IPS DF 6.9 (cell line): ENCODE results near the gene RALB.

Source experiments
- DNase-seq: peaks from one replicate; pipeline ENCODE4 v3.0.0-alpha.2; 2013; ENCODE audit warnings: low read depth, low spot score
- H3K27ac ChIP-seq: one replicate; pipeline ENCODE4 v1.5.1; 2013; ENCODE audit warnings: low read length, control low read depth
- H3K27me3 ChIP-seq: 2 replicates; pipeline ENCODE4 v1.6.1; 2013; ENCODE audit warnings: mild to moderate bottlenecking, low read length; ENCODE audit not compliant: control insufficient read depth, insufficient read depth
- H3K36me3 ChIP-seq: 2 replicates; pipeline ENCODE4 v1.6.1; 2013; ENCODE audit warnings: low read length; ENCODE audit not compliant: control insufficient read depth, insufficient read depth
- H3K4me1 ChIP-seq: 2 replicates; pipeline ENCODE4 v1.6.1; 2013; ENCODE audit warnings: low read length; ENCODE audit not compliant: control insufficient read depth, insufficient read depth
- H3K4me3 ChIP-seq: 2 replicates; pipeline ENCODE4 v1.5.1; 2013; ENCODE audit warnings: mild to moderate bottlenecking, low read length
- H3K9me3 ChIP-seq: 2 replicates; pipeline ENCODE4 v1.6.1; 2013; ENCODE audit warnings: low read length, inconsistent platforms; ENCODE audit not compliant: control insufficient read depth, insufficient read depth
- WGBS: extraction: QIAGEN DNeasy Blood & Tissue Kit; methylation state at CpG from one replicate; pipeline ENCODE4 v1.1.7; 2013; ENCODE audit warnings: mixed read lengths, missing lambda C conversion rate; ENCODE audit not compliant: insufficient read length, insufficient coverage; 5-methylcytosine and 5-hydroxymethylcytosine counted together

RALB gene, protein sequence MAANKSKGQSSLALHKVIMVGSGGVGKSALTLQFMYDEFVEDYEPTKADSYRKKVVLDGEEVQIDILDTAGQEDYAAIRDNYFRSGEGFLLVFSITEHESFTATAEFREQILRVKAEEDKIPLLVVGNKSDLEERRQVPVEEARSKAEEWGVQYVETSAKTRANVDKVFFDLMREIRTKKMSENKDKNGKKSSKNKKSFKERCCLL

DNA sequence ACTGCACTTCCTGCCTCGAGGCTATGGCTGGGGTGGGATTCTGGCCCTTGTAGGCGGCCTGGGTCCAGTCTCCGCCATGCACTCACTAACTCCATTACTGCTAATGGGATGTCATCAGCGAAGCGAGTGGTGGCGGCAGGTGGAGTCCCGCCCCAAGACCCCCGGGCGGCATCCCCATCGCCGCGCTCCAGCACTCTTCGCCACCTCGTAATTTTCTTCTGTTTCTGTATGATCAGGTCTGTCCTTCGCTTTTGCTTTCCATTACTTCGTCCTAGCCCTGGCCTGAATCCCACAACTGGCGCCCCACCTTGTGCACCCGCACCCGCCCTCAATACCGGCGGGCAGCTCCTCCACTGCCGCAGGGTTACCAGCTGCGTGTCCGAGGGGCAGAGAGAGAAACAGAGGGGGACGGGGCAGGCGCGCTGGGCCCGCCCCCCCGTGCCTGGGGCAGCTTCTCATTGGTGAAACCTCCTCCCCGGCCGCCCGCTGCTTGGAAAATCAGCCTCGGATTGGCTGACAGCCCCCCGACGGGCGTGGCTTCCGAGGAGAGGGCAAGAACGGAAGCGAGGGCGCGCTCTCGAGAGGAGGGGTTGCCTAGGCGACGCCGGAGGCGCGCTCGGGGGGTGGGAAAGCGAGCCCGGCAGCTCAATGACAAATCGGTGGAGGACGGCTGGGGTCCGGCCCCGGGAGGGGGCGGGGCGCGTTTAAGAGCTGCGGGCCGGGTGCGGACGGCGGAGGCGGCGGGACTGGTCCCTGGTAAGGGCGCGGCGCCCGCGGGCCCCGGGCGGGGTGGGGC lies at the start of gene RALB:
RALB (plus strand) TSS at position 628 of the 796 bp plus-strand sequence. CDS start 25,813 bp downstream, outside the sequence.
- Histone ChIP-seq H3K4me3 (peak within 1 kb of the TSS; percentile 89), H3K27ac (no peak within 1 kb of the TSS), H3K27me3 (peaks cover 10% of the 10 kb centered on the region; the same call in 1 of the 2 replicates), H3K9me3 (no peaks in the 10 kb centered on the region), H3K36me3 (no peaks in the 10 kb centered on the region), H3K4me1 (0 out of 2 replicates have a peak, but pooled peaks cover 2% of the 10 kb centered on the region)
- WGBS = no CpG with 5 or more reads among the region's 71 CpGs
- DNase-seq = peak; percentile 95

DNA sequence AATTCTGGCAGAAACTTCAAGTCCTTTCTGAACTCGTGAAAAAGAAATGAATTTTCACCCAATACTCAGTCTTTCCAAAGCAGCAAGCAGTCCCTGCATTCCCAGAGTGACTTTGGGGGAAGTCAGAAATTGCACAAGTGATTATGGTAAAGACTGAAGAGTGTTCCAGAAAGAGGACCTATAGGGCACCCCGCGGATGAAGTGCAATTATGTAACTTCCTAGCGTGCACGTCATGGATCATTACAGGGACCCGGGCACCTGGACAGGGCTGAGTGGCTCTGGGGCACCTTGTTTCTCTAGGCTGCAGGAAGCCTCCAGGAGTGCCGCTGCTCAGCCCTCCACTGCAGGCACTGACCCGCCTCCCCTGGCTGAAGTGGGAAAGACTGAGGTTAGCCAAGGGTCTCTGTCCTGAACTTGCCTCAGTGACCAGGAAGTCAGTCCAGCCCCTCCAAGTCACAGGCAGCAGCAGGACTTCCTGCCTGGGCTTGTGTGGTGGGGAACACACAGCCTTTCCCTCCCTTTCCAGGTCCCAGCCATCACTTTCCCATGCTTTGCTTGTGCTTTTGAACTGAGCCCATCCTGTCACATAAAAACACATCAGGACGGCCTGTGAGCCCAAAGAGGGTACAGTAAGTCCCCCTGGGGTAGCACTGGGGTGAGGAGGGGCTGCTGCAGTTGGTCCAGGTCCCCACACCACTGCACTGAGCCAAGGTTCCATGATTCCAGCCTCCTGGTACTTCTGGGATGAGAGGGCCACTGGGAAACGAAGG lies 49.2 kb upstream of the RALB start:
- Histone ChIP-seq H3K27ac (no peak overlapping the region), H3K27me3 (no peaks in the 10 kb centered on the region), H3K36me3 (no peaks in the 10 kb centered on the region), H3K4me3 (no peak overlapping the region), H3K9me3 (no peaks in the 10 kb centered on the region), H3K4me1 (no peaks in the 10 kb centered on the region)
- WGBS = no CpG with 5 or more reads among the region's 10 CpGs
- DNase-seq = no peak

DNA sequence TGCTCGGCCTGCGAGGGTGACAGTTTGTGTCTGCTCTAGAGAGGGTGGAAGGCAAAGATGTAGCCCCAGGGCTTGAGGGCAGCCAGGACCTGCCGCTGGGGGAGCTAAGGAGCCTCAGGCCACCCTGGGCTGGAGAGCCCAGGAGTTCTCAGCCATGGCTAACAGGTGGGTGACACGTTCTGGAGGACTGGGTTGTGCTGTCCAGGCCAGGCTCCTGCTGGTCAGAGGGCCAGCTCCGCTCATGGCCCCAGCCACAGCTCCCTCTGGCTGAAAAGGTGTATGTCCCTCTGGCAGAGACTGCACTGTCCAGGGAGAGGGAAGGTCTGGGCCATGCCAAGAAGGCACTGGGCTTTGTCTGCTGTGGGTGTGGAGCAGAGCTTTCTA lies 48.6 kb upstream of the RALB start:
- no peaks in the 10 kb centered on the region for H3K9me3 ChIP-seq
- H3K27me3 ChIP-seq = no peaks in the 10 kb centered on the region
- no peak for DNase-seq
- H3K4me1 ChIP-seq = no peaks in the 10 kb centered on the region
- H3K27ac ChIP-seq = no peak overlapping the region
- WGBS = no CpG with 5 or more reads among the region's 5 CpGs
- no peak overlapping the region for H3K4me3 ChIP-seq
- H3K36me3 ChIP-seq = no peaks in the 10 kb centered on the region

DNA sequence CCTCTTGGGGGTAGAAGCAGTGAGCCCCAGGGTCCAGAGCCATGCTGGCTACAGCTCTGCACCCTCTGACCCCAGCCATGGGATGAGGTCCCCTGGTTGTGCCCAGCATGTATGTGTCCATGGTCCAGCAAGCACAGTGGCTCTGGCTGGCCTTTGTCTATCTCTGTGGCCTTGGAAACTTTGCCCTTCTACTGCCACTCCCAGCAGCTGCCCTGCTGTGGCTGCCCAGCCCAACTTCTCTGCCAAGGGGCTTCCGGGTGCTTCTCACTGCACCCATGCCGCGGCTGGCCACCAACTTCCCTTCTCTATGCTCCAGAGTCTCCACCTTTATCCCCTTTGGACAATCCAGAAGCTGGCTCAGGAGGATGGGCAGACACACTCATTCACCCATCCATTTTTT lies 48.2 kb upstream of the RALB start:
- Histone ChIP-seq H3K4me3 (no peak overlapping the region), H3K36me3 (no peaks in the 10 kb centered on the region), H3K4me1 (no peaks in the 10 kb centered on the region), H3K27me3 (no peaks in the 10 kb centered on the region), H3K27ac (no peak overlapping the region), H3K9me3 (no peaks in the 10 kb centered on the region)
- no peak for DNase-seq
- WGBS = no CpG with 5 or more reads among the region's 3 CpGs

DNA sequence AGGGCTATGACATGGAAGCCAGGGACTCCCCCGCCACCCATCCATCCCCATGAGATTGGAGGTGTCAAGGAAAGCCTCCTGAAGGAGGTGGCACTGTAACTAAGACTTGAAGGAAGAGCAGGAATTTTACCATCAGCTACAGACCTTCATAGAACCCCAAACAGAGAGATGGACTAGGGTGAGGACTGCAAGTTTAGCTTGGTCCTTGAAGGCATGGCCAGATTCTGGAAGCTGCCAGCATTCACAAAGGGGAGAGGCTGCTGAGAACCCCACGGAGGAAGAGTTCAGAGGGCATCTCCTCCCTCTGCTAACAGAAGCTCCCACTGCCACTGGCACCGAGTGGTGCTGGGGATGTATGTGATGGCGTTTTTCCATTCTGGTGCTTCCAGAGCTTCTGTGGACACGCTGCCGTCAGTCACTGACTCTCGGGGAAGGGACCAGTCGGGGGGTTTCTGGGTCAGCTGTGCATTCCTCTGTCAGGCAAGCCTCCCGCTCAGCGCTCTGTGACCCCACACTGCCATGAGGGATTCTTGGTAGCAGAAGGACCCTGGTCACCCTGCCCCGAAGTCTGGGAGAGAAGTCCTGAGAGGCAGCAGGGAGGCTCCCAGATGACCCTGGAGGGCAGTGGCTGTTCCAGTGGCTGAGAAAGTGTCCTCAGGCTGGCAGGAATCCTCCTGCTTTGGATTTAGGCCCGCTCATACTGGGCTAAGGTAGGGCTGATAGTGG lies 47.5 kb upstream of the RALB start:
- no peak overlapping the region for H3K4me3 ChIP-seq
- H3K9me3 ChIP-seq = no peaks in the 10 kb centered on the region
- no peak for DNase-seq
- no peak overlapping the region for H3K27ac ChIP-seq
- no CpG with 5 or more reads among the region's 12 CpGs for WGBS
- H3K27me3 ChIP-seq = no peaks in the 10 kb centered on the region
- H3K4me1 ChIP-seq = no peaks in the 10 kb centered on the region
- H3K36me3 ChIP-seq = no peaks in the 10 kb centered on the region

DNA sequence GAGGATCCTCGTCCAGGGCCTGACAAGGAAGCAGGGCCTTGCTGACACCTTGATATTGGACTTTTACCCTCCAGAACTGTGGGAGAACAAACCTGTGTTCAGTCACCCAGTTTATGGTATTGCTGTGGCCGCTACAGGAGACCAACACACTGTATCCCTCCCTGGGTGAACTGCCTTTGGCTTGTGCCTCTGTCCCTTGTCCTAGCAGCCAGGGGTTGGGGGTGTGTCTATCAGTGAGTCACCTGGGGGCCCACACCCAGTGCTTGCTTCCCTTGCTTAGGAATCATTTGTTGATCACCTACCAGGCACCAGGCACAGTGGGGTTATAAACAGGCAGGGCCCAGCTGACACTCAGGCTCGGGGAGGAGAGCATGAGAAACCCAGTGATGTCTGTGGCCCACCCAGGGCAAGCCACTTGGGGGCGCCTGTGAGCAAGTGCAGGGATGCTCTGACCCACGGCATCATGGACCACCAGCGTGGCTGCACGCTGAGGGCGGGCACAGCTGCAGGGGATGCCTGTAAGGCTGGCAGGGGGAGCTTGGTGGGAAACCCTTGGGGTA lies 46.5 kb upstream of the RALB start:
- Histone ChIP-seq H3K4me3 (no peak overlapping the region), H3K36me3 (no peaks in the 10 kb centered on the region), H3K9me3 (no peaks in the 10 kb centered on the region), H3K27ac (no peak overlapping the region), H3K27me3 (no peaks in the 10 kb centered on the region), H3K4me1 (no peaks in the 10 kb centered on the region)
- WGBS = no CpG with 5 or more reads among the region's 8 CpGs
- no peak for DNase-seq

DNA sequence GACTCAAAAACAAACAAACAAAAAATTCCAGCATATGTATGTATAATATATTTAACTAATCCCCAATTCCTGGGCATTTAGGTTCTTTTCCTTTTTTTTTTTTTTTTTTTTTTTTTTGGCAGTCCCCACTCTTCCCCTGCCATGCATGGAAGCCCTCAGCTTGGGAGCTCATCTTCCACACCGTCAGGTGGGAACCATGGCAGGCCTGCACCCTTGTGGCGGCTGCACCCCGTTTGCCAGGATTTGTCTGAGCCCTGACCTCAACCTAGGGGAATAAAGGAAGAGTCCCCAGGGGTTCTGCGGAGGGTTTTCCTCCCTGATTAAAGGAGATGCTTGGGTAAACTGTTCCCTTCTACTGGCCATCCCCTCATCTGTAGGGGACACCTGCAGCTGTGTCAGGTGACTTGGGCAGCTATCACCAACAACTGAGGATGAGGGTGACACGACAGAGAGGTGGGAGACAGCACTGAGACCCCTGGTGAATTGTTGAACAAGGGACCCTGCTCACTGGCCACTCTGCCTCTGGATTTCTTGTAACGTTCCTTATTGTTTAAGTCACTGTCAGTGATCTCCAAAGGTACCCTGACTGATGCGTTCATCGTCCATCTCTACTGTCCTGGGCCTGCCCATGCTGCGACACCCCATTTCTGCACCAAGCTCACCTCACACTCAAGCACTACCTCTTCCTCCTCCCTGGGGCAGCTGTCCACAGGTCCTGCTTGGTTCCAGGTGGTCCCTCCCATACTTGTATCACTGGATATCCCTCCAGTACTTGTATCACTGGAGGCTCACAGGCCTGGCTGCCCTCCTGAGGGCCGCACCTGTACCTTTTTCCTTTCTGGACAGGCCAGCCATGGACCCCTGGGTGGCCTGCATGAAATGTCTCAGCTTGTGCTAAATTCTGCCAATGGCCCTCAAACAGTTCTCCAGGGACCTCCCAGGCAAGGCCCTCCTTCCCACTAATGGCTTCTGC lies 44.0 kb upstream of the RALB start:
- H3K4me3 ChIP-seq = no peak overlapping the region
- no peak overlapping the region for H3K27ac ChIP-seq
- no peak for DNase-seq
- no CpG with 5 or more reads among the region's 10 CpGs for WGBS
- H3K9me3 ChIP-seq = no peaks in the 10 kb centered on the region
- H3K36me3 ChIP-seq = no peaks in the 10 kb centered on the region
- no peaks in the 10 kb centered on the region for H3K27me3 ChIP-seq
- no peaks in the 10 kb centered on the region for H3K4me1 ChIP-seq

DNA sequence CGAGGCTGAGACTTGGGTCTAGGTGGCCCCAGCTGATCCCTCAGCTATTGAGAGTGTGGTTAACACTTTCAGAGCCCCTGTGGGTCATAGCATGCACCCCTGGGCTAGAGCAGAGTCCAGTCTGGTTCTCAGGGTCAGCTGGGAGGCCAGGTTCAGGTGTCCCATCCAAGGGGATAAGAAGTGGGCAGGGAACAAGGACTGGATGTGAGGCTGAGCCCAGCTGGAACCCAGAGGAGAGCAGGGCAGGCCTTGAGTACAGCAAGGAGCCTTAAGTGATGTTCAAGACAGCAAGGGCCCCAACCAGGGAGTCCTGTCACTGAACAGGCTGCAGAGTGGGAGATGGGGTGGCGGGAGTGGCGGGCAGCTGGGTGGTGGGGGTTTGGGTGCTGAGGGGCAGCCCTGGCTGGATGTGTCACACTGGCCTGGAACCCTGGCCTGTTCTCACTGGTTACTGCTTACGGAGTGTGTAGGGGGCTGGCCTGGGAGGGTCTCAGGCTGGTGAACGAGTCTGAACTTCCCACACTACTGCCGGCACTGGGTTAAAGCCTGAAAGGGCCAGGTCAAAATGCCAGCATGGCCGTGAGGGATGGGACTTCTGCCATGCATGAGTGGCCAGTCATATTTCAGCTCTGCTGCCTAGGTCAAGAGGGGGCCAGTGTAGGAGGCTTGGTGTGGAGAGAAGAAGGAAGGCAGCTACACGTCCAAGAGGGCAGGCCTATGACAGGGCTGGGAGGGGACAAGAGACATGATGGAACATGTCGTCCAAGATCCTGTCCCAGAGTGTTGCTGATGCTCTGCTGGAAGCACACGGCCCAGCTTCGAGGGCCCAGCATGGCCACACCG lies 43.0 kb upstream of the RALB start:
- Histone ChIP-seq H3K27ac (no peak overlapping the region), H3K36me3 (no peaks in the 10 kb centered on the region), H3K9me3 (no peaks in the 10 kb centered on the region), H3K27me3 (no peaks in the 10 kb centered on the region), H3K4me3 (no peak overlapping the region), H3K4me1 (no peaks in the 10 kb centered on the region)
- WGBS = no CpG with 5 or more reads among the region's 12 CpGs
- DNase-seq = no peak

DNA sequence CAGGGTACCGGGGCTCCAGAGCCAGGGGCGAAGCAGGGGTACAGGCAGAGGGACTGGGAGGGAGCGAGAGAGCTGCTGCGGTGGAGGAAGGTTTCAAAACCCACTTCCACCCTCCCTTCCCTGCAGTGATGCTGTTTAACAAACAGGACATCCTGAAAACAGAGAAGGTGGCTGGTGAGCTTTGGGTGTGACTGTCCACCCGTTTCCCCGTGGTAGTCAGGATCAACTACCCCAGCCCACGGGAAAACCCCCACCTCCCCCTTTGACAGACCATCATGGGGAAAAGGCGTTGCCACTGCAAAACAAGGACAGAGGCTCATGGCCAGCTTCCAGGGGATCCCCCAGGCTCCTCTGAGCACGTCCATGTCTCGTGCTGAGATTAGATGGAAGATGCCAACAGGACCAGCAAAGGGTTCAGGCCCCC lies 42.4 kb upstream of the RALB start:
- DNase-seq = no peak
- Histone ChIP-seq H3K4me1 (no peaks in the 10 kb centered on the region), H3K9me3 (no peaks in the 10 kb centered on the region), H3K27ac (no peak overlapping the region), H3K4me3 (no peak overlapping the region), H3K27me3 (no peaks in the 10 kb centered on the region), H3K36me3 (no peaks in the 10 kb centered on the region)
- no CpG with 5 or more reads among the region's 10 CpGs for WGBS
